Stimulated activated naive CD8-positive, alpha-beta T cell treated with anti-CD3 and anti-CD28 coated beads, Interleukin-15, Interleukin-2, amounts not matched to agents 100 ng/mL and 50 ng/mL, for 24 hours (primary cell): Measurements from ENCODE around the gene ALDH1B1.

Source experiments
- H3K27ac Mint-ChIP-seq: one replicate; pipeline ENCODE4 v1.8.0; 2021; ENCODE audit warnings: mild to moderate bottlenecking, mixed read lengths
- H3K27me3 Mint-ChIP-seq: one replicate; pipeline ENCODE4 v1.8.0; 2021; ENCODE audit warnings: mixed read lengths
- H3K36me3 Mint-ChIP-seq: one replicate; pipeline ENCODE4 v1.8.0; 2021; ENCODE audit warnings: low read depth, mixed read lengths
- H3K4me1 Mint-ChIP-seq: one replicate; pipeline ENCODE4 v1.8.0; 2021; ENCODE audit warnings: low read depth, mixed read lengths
- H3K4me3 Mint-ChIP-seq: one replicate; pipeline ENCODE4 v1.8.0; 2021; ENCODE audit warnings: mild to moderate bottlenecking, mixed read lengths
- H3K9me3 Mint-ChIP-seq: one replicate; pipeline ENCODE4 v1.8.0; 2021; ENCODE audit warnings: mixed read lengths

Gene ALDH1B1

DNA sequence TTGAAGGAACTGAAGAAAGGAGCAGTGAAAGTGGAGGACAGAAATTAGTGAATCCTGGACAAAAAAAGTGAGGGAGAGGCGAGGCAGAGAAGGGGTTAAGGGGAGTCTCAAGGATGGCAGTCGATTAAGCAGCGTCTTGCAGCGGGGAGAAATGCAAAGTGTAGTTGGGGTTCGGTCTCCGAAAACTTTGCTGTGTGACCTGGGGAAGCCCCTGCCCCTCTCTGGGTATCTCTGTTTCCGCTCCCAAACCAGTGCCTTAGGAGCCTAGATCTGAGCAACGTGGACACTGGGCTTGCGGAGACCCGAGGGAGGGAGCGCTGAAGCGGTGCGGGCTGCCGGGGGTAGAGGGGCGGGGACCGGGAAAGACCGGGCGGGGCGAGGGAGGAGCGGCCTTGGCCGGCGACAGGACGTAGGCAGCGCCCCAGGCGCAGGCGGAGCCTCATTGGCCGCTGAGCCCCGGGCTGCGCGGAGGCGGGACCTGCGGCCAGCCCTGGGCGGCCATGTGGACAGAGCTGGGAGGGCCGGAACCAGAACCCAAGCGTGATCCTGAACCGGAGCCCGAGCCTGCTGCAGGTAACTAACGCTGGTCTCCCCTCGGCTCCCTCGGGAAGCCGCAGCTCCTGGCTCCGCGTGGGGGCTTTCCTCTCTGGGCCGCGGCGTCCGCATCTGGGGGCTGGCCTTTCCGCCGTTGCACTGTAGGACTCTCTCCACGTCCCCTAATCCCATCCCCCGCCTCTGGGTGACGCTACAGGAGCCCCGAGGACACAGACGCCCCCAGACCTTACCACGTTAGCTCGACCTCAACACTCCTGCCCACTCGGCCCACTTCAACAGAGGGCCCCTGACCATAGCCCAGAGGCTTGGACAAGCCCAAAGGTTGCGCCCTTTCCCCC lies at the start of gene ALDH1B1:
TSS of gene ALDH1B1 (plus strand) at position 468 of the 893 bp plus-strand sequence. CDS start 3,047 bp downstream, outside the sequence.
- peaks cover 10% of the 10 kb centered on the region for H3K4me1 Mint-ChIP-seq
- peaks cover 8% of the 10 kb centered on the region for H3K27me3 Mint-ChIP-seq
- peak within 1 kb of the TSS; percentile 91 for H3K4me3 Mint-ChIP-seq
- H3K27ac Mint-ChIP-seq, result peak within 1 kb of the TSS; percentile 89
- H3K36me3 Mint-ChIP-seq, result peaks cover 36% of the 10 kb centered on the region
- H3K9me3 Mint-ChIP-seq, result peaks cover 4% of the 10 kb centered on the region

DNA sequence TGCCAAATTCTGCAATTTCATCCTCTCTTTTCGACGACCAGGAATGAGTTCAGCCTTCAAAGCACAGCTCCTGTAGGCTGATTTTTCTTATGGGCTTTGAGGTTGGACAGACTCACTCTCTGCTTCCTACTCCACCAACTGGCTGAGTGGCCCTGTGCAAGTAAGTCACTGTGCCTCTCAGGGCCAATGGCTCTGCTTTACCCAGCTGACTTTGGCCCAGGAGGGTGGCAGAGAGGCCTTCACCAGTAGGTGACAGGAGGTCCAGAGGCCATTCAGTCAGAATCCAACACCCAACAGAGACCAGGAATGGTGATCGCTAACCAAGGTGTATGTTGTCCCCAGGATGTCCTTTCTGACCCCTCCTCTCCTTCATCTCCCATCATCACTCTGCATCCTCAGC lies 49.5 kb upstream of the ALDH1B1 start:
- H3K9me3 Mint-ChIP-seq, result no peaks in the 10 kb centered on the region
- H3K27me3 Mint-ChIP-seq, result no peaks in the 10 kb centered on the region
- H3K36me3 Mint-ChIP-seq, result no peaks in the 10 kb centered on the region
- H3K4me3 Mint-ChIP-seq, result no peak overlapping the region
- no peak overlapping the region for H3K27ac Mint-ChIP-seq
- no peaks in the 10 kb centered on the region for H3K4me1 Mint-ChIP-seq

DNA sequence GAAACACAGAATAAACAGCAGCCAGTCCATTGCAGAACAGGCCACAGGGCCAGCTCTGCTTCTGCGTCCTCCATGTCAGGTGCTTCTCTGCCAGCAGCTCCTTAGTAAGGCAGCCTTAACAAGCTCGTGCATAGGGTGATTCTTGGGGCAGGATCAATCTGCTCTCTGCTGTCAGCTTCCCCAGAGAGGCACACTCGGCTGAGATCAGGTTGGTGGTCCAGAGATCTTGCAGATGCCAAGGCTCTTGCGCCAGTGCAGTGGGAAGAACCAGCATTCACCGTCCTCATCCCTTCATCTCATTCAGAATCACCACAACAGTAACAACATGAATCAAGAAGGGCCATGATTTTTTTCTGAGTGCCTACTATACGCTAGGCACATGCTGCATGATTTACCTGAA lies 49.0 kb upstream of the ALDH1B1 start:
- Mint-ChIP-seq H3K36me3 (no peaks in the 10 kb centered on the region), H3K4me3 (no peak overlapping the region), H3K27me3 (no peaks in the 10 kb centered on the region), H3K27ac (no peak overlapping the region), H3K4me1 (no peaks in the 10 kb centered on the region), H3K9me3 (no peaks in the 10 kb centered on the region)

DNA sequence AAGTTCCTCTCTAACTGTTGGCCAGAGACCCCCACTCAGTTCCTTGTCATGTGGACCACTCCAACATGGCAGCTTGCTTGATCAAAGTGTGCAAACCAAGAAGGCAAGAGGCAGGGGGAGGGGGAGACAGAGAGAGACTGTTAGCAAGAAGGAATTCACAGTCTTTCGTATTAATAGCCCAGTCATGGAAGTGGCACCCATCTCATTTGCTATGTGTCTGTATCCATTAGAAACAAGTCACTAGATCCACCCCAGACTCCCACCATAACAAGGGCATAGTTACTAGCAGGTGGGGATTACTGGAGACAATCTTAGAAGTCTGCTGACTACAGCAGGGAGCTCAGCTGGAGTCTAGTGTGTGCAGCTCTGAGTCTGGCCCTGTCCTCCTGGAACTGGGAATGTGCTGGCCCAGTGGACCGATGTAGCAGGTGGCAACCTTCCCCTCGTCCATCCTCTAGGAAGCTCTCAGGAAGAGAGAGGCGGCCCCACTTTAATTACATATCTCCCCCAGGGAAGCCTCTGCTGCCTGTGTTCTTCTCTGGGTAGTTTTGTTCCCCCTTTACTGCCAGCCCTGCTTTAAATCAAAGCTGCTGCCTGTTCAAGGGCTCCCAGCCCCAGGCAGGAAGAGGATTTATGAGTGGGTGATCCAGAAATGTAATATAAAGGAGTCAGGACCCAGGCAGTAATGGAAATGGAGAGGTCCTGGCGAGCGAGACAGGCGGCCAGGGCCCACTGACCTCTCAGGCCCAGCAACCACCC lies 47.8 kb upstream of the ALDH1B1 start:
- Mint-ChIP-seq H3K9me3 (no peaks in the 10 kb centered on the region), H3K27me3 (no peaks in the 10 kb centered on the region), H3K4me3 (no peak overlapping the region), H3K36me3 (no peaks in the 10 kb centered on the region), H3K4me1 (no peaks in the 10 kb centered on the region), H3K27ac (no peak overlapping the region)

DNA sequence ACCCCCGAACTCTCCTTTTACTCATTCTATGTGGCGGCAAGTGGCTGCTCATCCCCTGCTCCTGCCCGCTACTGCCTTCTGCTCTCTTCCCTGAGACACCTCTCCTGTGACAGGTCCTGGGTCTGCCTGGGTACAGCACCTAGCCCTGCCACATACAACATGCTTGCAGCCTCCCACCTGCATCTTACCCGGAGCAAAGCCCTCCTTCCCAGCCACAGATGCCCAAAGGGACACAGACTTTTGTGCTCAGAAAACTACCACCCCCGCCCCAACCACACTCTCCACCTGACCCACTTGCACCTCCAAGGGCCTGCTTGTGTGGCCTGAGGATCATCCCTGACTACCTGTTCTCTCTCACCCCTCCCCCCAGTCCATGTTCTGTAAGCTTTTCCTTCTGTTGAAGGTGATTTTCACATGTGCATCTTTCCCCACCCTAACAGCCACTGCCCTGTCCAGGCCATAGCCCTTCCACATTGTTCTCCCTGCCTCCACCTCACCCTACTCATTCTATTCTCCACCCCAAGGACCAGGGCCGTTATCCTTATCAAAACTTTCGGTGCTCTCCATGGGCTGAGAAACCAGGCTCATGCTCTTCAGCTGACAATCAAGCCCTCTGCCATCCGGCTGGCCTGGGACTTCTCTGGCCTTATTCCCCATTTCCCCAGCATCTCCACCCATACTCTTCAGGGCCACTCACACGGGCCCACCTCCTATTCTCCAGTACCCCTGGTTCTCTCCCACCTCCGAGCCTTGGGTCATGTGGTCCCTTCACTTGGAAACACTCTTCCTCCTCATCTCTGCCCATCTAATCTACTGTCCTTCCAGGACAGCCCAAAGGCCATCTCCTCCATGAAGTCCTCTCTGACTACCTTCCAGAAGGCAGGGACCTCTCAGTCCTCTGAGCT lies 46.4 kb upstream of the ALDH1B1 start:
- no peaks in the 10 kb centered on the region for H3K9me3 Mint-ChIP-seq
- H3K27ac Mint-ChIP-seq, result no peak overlapping the region
- no peaks in the 10 kb centered on the region for H3K27me3 Mint-ChIP-seq

DNA sequence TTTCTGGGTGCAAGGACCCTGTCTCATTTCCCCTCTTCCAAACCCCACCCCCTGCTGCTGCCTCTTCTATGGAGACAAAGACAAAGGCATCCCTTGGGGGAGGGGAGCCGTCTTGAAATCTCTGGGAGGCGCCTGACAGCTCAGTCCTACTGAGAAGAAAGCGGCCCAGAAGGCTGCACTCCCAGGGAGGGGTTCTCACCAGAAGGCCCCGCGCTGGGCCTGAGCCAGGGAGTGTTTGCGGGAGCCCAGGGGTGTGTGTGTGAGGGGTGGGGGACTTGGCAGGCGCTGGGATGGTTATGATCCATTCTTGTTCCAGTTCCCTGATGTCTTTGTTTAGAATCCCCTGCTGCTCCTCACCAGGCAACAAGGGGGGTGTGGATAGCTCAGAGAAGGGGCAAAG lies 45.7 kb upstream of the ALDH1B1 start:
- no peaks in the 10 kb centered on the region for H3K36me3 Mint-ChIP-seq
- H3K4me3 Mint-ChIP-seq, result no peak overlapping the region
- no peak overlapping the region for H3K27ac Mint-ChIP-seq
- no peaks in the 10 kb centered on the region for H3K4me1 Mint-ChIP-seq
- no peaks in the 10 kb centered on the region for H3K9me3 Mint-ChIP-seq
- no peaks in the 10 kb centered on the region for H3K27me3 Mint-ChIP-seq

More for the DNA sequence above, 46.4 kb upstream of the ALDH1B1 start:
- no peaks in the 10 kb centered on the region for H3K36me3 Mint-ChIP-seq
- H3K4me3 Mint-ChIP-seq, result no peak overlapping the region
- H3K4me1 Mint-ChIP-seq, result no peaks in the 10 kb centered on the region

DNA sequence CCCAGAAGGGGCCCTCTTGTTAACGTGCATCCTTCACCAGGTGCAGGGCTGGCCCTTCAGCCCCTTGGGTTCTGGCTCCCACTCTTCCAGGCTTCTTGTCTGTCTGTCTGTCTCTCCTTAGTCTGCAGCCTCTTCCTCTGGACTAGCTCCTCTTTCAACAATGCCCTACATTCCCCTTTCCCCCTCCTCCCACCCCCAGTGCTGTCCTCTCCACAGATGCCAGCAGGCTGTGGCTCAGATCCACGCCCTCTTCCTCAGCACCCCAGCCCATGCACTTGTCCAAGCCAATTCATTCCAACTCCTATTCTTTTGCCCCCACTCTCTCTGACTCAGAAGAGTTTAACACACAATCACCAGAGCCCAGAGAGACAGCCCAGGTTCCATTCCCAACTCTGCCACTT lies 45.2 kb upstream of the ALDH1B1 start:
- Mint-ChIP-seq H3K36me3 (no peaks in the 10 kb centered on the region), H3K9me3 (no peaks in the 10 kb centered on the region), H3K27me3 (no peaks in the 10 kb centered on the region), H3K27ac (no peak overlapping the region), H3K4me3 (no peak overlapping the region), H3K4me1 (no peaks in the 10 kb centered on the region)

DNA sequence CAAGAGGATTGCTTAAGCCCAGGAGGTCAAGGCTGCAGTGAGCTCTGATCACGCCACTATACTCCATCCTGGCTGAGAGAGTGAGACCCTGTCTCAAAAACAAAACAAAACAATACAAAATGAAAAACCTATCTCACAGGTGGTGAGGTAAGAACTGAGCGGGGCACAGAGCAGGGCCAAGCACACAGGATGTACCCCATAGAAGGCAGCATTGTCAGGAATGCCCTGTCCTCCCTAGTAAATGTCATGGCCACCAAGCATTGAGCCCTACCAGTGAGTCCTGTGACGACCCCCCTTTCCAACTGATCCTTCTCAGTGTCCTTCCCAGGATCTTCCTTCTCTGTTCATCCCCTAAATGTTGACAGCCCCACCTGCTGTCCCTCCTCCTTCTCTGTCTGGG lies 44.6 kb upstream of the ALDH1B1 start:
- H3K36me3 Mint-ChIP-seq, result no peaks in the 10 kb centered on the region
- H3K4me3 Mint-ChIP-seq, result no peak overlapping the region
- no peaks in the 10 kb centered on the region for H3K9me3 Mint-ChIP-seq
- no peak overlapping the region for H3K27ac Mint-ChIP-seq
- no peaks in the 10 kb centered on the region for H3K27me3 Mint-ChIP-seq
- no peaks in the 10 kb centered on the region for H3K4me1 Mint-ChIP-seq

DNA sequence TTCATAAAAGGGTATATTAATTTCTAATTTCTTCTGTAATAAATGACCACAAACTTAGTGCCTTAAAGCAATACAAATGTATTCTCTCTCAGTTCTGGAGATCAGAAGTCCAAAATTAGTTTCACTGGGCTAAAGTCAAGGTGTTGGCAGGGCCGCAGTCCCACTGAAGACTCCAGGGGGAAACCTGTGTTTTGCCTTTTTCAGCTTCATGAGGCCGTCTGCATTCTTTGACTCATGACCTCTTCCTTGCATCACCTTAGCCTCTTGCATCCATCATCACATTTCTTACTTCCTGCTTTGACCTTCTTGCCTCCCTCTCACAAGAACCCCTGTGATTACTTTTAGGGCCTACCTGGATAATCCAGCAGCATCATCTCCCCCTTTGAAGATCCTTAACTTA lies 42.0 kb upstream of the ALDH1B1 start:
- H3K27ac Mint-ChIP-seq, result no peak overlapping the region
- H3K4me3 Mint-ChIP-seq, result no peak overlapping the region
- no peaks in the 10 kb centered on the region for H3K27me3 Mint-ChIP-seq
- no peaks in the 10 kb centered on the region for H3K9me3 Mint-ChIP-seq
- H3K4me1 Mint-ChIP-seq, result no peaks in the 10 kb centered on the region
- no peaks in the 10 kb centered on the region for H3K36me3 Mint-ChIP-seq

DNA sequence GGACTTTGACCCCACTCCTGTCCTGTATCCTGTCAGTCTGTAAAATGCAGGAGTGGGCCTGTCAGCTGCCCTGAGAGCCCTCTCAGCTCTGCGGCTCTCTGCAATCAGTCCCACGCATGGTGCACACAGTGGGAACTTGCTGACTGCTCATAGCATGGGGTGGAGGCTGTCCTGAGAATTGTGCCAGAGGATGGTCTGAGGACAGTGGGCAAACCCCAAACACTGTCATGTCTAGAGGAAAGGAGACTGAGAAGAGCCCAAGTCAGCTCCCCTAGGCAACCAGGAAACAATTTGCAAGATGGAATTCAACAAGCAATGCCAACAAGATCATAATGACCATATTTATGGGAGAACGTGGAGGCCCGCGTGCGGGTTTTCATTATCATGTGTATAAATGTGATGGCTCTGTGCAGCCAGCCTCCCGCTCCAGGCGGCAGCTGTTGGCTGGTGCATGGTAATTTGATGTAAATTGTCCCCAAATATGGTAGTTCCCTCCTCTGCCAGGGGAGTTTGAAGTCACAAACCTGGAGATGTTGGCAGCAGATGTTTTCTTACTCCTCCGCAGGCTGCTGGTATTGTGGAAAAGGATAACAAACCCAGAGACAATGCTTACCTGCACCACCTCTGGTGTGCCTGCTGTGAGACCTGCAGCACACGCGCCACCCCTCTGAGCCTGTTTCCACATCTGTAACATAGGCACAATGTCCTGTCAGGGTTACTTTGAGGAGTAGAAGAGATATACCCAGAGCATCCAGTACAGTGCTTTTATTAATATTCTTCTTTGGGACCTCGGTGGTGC lies 39.8 kb upstream of the ALDH1B1 start:
- Mint-ChIP-seq H3K4me1 (no peaks in the 10 kb centered on the region), H3K27ac (no peak overlapping the region), H3K4me3 (no peak overlapping the region), H3K9me3 (no peaks in the 10 kb centered on the region), H3K36me3 (no peaks in the 10 kb centered on the region), H3K27me3 (no peaks in the 10 kb centered on the region)

DNA sequence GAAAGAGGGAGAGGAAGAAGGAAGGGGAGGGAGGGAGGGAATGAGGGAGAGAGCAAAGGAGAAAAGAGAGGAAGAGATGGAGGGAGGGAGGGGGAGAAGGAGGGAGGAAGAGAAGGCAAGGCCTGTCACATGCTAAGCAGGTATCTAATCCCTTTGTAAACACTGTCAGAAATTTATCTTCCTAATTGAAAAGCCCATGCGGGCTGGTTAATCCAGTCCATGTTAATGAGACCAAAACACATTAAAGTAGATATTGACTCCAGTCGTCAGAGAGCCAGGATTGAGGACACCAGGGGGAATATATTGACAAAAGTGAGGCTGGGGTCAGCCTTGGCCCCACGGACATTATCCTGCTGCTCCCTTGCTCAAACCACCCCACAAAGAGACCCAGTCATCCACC lies 37.4 kb upstream of the ALDH1B1 start:
- H3K27ac Mint-ChIP-seq, result no peak overlapping the region
- H3K4me3 Mint-ChIP-seq, result no peak overlapping the region
- no peaks in the 10 kb centered on the region for H3K36me3 Mint-ChIP-seq
- H3K4me1 Mint-ChIP-seq, result no peaks in the 10 kb centered on the region
- H3K9me3 Mint-ChIP-seq, result no peaks in the 10 kb centered on the region
- no peaks in the 10 kb centered on the region for H3K27me3 Mint-ChIP-seq

DNA sequence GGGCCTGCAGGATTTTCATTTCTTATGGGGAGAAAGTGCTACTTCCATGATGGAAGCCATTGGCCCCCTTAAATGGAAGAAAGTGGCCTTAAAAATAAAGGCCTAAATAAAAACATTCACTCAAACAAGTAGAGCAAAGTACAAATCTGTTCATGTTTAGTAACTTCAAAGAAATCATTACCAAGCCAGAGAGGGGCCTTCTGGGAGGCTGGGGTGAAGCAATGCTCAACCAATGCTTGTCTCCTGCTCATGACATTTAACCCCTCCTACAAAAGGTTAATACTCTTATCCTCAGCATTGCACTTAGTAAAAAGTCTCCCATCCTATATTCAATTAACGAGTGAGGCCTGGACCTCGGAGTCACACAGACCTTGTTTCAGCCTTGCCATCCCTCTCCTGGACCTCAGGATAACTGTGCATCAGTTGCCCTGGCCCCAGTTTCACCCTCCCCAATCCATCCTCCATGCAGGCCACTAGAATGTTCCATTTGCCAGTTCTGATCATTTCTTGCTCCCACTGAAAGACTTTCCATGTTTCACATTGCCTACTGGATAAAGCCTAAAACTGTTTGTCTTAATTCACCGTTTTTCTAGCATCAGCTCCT lies 36.9 kb upstream of the ALDH1B1 start:
- Mint-ChIP-seq H3K27ac (no peak overlapping the region), H3K4me1 (no peaks in the 10 kb centered on the region), H3K27me3 (no peaks in the 10 kb centered on the region), H3K36me3 (no peaks in the 10 kb centered on the region), H3K4me3 (no peak overlapping the region), H3K9me3 (no peaks in the 10 kb centered on the region)

DNA sequence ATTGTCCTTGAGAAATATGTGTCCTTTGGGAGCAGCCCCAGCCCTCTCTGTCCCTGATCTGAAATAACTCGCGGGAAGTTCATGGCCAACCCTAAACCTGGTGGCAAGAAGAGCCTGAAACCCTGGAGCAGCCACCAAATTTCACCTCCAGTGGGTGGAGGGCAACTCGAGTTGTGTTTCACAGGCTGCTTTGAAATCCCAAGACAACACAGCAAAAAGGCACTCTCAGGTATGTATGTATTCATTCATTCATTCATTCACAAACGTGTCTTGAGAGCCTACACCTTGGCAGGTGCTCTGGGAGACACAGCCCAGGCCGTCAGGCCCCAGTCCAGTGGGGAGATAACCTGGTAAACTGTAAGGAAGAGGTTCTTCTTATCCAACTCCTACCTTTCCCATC lies 35.7 kb upstream of the ALDH1B1 start:
- Mint-ChIP-seq H3K4me1 (no peaks in the 10 kb centered on the region), H3K27ac (no peak overlapping the region), H3K36me3 (no peaks in the 10 kb centered on the region), H3K27me3 (no peaks in the 10 kb centered on the region), H3K4me3 (no peak overlapping the region), H3K9me3 (no peaks in the 10 kb centered on the region)
